ENCODE results near the gene EPSTI1. TPM values are rescaled to one million over a fixed set of nuclear protein-coding genes. Genes with fewer than 3 reads are reported as not detected.
A peak's percentile ranks its signal among the peaks of the same experiment; 100 is the strongest.

The EPSTI1 gene
- total and polyA plus RNA-seq, 10 of the 15 experiments (the other 5 are each of a cell fraction or from before 2014, with no cell fraction given) = 4.7 to 32.0 (median 24.2) TPM

- TF ChIP-seq, protein P1, sequence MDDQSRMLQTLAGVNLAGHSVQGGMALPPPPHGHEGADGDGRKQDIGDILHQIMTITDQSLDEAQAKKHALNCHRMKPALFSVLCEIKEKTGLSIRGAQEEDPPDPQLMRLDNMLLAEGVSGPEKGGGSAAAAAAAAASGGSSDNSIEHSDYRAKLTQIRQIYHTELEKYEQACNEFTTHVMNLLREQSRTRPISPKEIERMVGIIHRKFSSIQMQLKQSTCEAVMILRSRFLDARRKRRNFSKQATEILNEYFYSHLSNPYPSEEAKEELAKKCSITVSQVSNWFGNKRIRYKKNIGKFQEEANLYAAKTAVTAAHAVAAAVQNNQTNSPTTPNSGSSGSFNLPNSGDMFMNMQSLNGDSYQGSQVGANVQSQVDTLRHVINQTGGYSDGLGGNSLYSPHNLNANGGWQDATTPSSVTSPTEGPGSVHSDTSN (IDR thresholded peaks at IDR 0.05; ENCODE audit: insufficient replicate concordance, low read depth, low read length) = peak; percentile 21
- no peak for TF ChIP-seq DPF2 (IDR thresholded peaks at IDR 0.05)
- TF ChIP-seq IKZF2 (IDR thresholded peaks at IDR 0.05) = no peak
- TF ChIP-seq USF2 (IDR thresholded peaks at IDR 0.05; ENCODE audit: borderline replicate concordance, low read depth, low read length) = no peak
- TF ChIP-seq PML (IDR thresholded peaks at IDR 0.05; ENCODE audit: low read length) = no peak
- TF ChIP-seq, protein P2, sequence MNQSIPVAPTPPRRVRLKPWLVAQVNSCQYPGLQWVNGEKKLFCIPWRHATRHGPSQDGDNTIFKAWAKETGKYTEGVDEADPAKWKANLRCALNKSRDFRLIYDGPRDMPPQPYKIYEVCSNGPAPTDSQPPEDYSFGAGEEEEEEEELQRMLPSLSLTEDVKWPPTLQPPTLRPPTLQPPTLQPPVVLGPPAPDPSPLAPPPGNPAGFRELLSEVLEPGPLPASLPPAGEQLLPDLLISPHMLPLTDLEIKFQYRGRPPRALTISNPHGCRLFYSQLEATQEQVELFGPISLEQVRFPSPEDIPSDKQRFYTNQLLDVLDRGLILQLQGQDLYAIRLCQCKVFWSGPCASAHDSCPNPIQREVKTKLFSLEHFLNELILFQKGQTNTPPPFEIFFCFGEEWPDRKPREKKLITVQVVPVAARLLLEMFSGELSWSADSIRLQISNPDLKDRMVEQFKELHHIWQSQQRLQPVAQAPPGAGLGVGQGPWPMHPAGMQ (IDR thresholded peaks at IDR 0.05; ENCODE audit: borderline replicate concordance) = no peak
- TF ChIP-seq ATF3 (IDR thresholded peaks at IDR 0.05; ENCODE audit: borderline replicate concordance, extremely low read depth, low read depth, low read length) = no peak
- no peak for TF ChIP-seq MEF2B (IDR thresholded peaks at IDR 0.05; ENCODE audit: partially characterized antibody, poor library complexity, severe bottlenecking)
- TF ChIP-seq SREBF2 (IDR thresholded peaks at IDR 0.05; ENCODE audit: low read length) = no peak
- TF ChIP-seq, protein P3, sequence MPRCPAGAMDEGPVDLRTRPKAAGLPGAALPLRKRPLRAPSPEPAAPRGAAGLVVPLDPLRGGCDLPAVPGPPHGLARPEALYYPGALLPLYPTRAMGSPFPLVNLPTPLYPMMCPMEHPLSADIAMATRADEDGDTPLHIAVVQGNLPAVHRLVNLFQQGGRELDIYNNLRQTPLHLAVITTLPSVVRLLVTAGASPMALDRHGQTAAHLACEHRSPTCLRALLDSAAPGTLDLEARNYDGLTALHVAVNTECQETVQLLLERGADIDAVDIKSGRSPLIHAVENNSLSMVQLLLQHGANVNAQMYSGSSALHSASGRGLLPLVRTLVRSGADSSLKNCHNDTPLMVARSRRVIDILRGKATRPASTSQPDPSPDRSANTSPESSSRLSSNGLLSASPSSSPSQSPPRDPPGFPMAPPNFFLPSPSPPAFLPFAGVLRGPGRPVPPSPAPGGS (IDR thresholded peaks at IDR 0.05; ENCODE audit: borderline replicate concordance, insufficient read depth, low read depth, low read length, poor library complexity, severe bottlenecking) = no peak
- TF ChIP-seq CEBPB (IDR thresholded peaks at IDR 0.05; ENCODE audit: borderline replicate concordance in 1 of 2, low read depth in 2 of 2, low read length in 2 of 2) = no peak
- peak; percentile 67 for TF ChIP-seq RAD21 (IDR thresholded peaks at IDR 0.05; ENCODE audit: insufficient read depth, low read depth, low read length)
- no peak for TF ChIP-seq PAX5 (IDR thresholded peaks at IDR 0.05; ENCODE audit: borderline replicate concordance, low read depth, low read length)
- no peak for TF ChIP-seq SIX5 (IDR thresholded peaks at IDR 0.05; ENCODE audit: low read depth, low read length, severe bottlenecking)
- no peak for TF ChIP-seq ZNF207 (IDR thresholded peaks at IDR 0.05; ENCODE audit: borderline replicate concordance)
- no peak for TF ChIP-seq ZNF592 (IDR thresholded peaks at IDR 0.05)
- TF ChIP-seq TCF7 (IDR thresholded peaks at IDR 0.05; ENCODE audit: borderline replicate concordance) = no peak
- TF ChIP-seq TCF12 (IDR thresholded peaks at IDR 0.05; ENCODE audit: low read depth, low read length) = no peak
These were observed 22.4 kb downstream of the EPSTI1 start (continued) for GRCh38 chr13:42969565-42970172.

All from GM12878 (cell line).